Measurements from ENCODE around the gene ATP6V0B. TPM values are rescaled to one million over a fixed set of nuclear protein-coding genes. Genes with fewer than 3 reads are reported as not detected.

Gene ATP6V0B
- total and polyA plus RNA-seq, 2 of the 13 experiments (the other 11 are each of a cell fraction or from before 2014, with no cell fraction given): 157 to 161 TPM

- TF ChIP-seq GABPB1 (CRISPR knock-in tag; IDR thresholded peaks at IDR 0.05) (peak; percentile 65; the same call in 1 of the 2 replicates), ZBTB49 (CRISPR knock-in tag; IDR thresholded peaks at IDR 0.05; ENCODE audit: borderline replicate concordance) (0 out of 2 replicates have a peak, but pooled peaks have one; percentile 43), ZNF101 (CRISPR knock-in tag; IDR thresholded peaks at IDR 0.05; ENCODE audit: borderline replicate concordance, low read depth) (no peak), PRPF4 (IDR thresholded peaks at IDR 0.05; ENCODE audit: low read depth, low read length, poor library complexity, severe bottlenecking) (no peak), ZBTB7A (CRISPR knock-in tag; IDR thresholded peaks at IDR 0.05) (no peak), TFDP1 (CRISPR knock-in tag; IDR thresholded peaks at IDR 0.05; ENCODE audit: borderline replicate concordance) (peak; percentile 89), GRHL1 (CRISPR knock-in tag; conservative IDR thresholded peaks at IDR 0.05) (no peak), YY1 (IDR thresholded peaks at IDR 0.05; ENCODE audit: insufficient read depth, insufficient replicate concordance, low read depth, low read length) (peak; percentile 46), ELF1 (CRISPR knock-in tag; IDR thresholded peaks at IDR 0.05) (no peak), HMGXB3 (CRISPR knock-in tag; IDR thresholded peaks at IDR 0.05; ENCODE audit: borderline replicate concordance) (0 out of 2 replicates have a peak, but pooled peaks have one; percentile 31), FOXM1 (CRISPR knock-in tag; IDR thresholded peaks at IDR 0.05) (no peak), HOXA9 (CRISPR knock-in tag; IDR thresholded peaks at IDR 0.05; ENCODE audit: borderline replicate concordance) (no peak), FOSL2 (CRISPR knock-in tag; IDR thresholded peaks at IDR 0.05) (peak; percentile 6; the same call in 1 of the 2 replicates), ASH2L (IDR thresholded peaks at IDR 0.05; ENCODE audit: insufficient read length, low read depth, low read length) (no peak), TEAD2 (CRISPR knock-in tag; IDR thresholded peaks at IDR 0.05) (no peak), ZNF431 (CRISPR knock-in tag; IDR thresholded peaks at IDR 0.05; ENCODE audit: borderline replicate concordance, low read depth) (peak; percentile 71; the same call in 1 of the 2 replicates), ZNF224 (CRISPR knock-in tag; IDR thresholded peaks at IDR 0.05) (no peak), PHF21A (CRISPR knock-in tag; IDR thresholded peaks at IDR 0.05) (peak; percentile 54; the same call in 1 of the 2 replicates), ZNF619 (CRISPR knock-in tag; IDR thresholded peaks at IDR 0.05) (no peak), KDM6A (CRISPR knock-in tag; IDR thresholded peaks at IDR 0.05; ENCODE audit: low read depth) (no peak)
Observed at GRCh38 chr1:43979528-43980254, 4.9 kb downstream of the ATP6V0B start (continued).

Measured in HepG2 (cell line).